HUES64 (cell line): ENCODE measurements around the gene SLC45A2.

Source experiments
- H3K27ac ChIP-seq: 2 replicates; pipeline ENCODE4 v1.7.0; 2013; ENCODE audit warnings: low read depth, low read length, inconsistent platforms
- H3K27me3 ChIP-seq: 2 replicates; pipeline ENCODE4 v1.6.1; 2013; ENCODE audit warnings: mild to moderate bottlenecking, low read length; ENCODE audit not compliant: insufficient read depth
- H3K36me3 ChIP-seq: 2 replicates; pipeline ENCODE4 v1.6.1; 2013; ENCODE audit warnings: mild to moderate bottlenecking, low read length; ENCODE audit not compliant: insufficient read depth
- H3K4me1 ChIP-seq: 2 replicates; pipeline ENCODE4 v1.6.1; 2013; ENCODE audit warnings: mild to moderate bottlenecking, low read length, moderate library complexity; ENCODE audit not compliant: insufficient read depth
- H3K4me3 ChIP-seq: 2 replicates; pipeline ENCODE4 v1.5.1; 2013; ENCODE audit warnings: mild to moderate bottlenecking, low read length, moderate library complexity
- H3K9ac ChIP-seq: 2 replicates; pipeline ENCODE4 v1.6.1; 2013; ENCODE audit warnings: mild to moderate bottlenecking, low read depth, low read length
- H3K9me3 ChIP-seq: 2 replicates; pipeline ENCODE4 v1.6.1; 2013; ENCODE audit warnings: low read depth, low read length; ENCODE audit not compliant: insufficient read depth
- WGBS: fragments of 150-250, 120-280 bp; methylation state at CpG from one replicate; pipeline ENCODE4 v1.1.7; 2013; ENCODE audit warnings: missing lambda C conversion rate; 5-methylcytosine and 5-hydroxymethylcytosine counted together

SLC45A2 gene

DNA sequence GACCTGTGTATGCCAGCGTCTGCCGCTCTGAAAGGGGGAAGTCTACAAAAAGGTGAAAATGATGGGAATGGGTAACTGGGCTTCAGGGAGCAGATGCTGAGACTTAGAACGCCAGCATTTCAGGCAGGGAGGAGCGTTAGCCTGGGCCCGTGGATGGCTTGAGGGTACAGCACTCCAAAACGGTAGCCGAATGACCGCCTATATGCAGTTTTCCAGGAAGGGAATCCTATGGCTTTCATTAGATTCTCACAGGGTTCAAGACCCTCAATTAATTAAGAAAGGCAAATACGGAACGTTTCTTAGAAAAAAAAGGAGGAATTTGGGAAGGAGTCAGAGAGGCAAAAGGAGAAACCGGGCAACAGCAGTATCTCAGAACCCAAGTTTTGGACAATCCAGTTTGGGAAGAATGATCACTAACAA is 22.7 kb upstream of the SLC45A2 start:
- H3K36me3 ChIP-seq, result peaks cover 28% of the 10 kb centered on the region
- peak overlapping the region; percentile 89 for H3K27ac ChIP-seq
- H3K9ac ChIP-seq, result peak overlapping the region; percentile 87
- H3K27me3 ChIP-seq, result no peaks in the 10 kb centered on the region
- no peaks in the 10 kb centered on the region for H3K9me3 ChIP-seq
- peak overlapping the region; percentile 78 for H3K4me3 ChIP-seq
- whole genome bisulfite sequencing, result 29% methylated on average over 11 of the region's 11 CpGs
- H3K4me1 ChIP-seq, result peaks cover 15% of the 10 kb centered on the region

DNA sequence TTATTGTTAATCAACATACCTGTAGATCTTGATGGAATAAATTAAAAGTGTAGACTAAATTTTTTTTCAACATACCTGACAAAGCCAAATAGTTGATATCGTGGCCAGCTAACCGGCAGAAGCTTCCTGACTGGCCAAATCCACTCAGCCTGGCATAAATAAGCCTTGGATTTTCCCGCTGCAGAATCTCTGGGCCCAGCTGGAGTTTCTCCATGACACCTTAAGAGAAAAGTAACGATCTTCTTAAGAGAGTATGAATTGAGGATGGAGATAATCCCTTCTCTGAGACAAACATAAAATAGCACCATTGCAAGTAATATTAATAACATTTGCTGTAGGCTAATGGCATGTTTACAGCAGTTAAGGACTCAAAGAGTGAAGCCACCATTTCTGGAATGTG is 21.2 kb upstream of the SLC45A2 start:
- Histone ChIP-seq H3K9ac (no peak overlapping the region), H3K27me3 (no peaks in the 10 kb centered on the region), H3K27ac (no peak overlapping the region), H3K4me3 (no peak overlapping the region), H3K36me3 (peaks cover 28% of the 10 kb centered on the region), H3K9me3 (no peaks in the 10 kb centered on the region), H3K4me1 (peaks cover 17% of the 10 kb centered on the region)
- 94% methylated on average over 3 of the region's 4 CpGs for WGBS

DNA sequence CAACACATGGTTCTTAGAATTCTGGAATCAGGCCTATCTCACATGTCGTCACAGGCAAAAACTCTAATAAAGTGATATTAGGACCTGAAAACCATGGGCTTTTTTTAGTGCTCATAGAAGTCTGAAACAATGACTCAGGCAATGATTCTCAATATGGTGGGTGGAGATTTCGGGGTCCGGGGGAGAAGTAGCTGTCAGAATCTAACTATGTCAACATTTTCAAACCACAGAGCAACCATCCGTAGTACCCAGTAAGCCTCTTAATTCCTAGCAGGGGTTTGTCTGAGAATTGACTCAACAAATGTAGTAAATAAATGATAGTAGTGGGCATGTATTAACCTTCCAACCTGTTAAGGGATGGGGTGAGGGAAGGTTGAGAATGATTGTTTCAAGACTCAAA is 20.7 kb upstream of the SLC45A2 start:
- H3K9me3 ChIP-seq, result no peaks in the 10 kb centered on the region
- H3K27ac ChIP-seq, result no peak overlapping the region
- 100% methylated on average over 1 of the region's 4 CpGs for WGBS

GRCh38 chr5:34003941-34004340 is 19.4 kb upstream of the SLC45A2 start:
- Histone ChIP-seq H3K36me3 (peaks cover 28% of the 10 kb centered on the region), H3K4me3 (no peak overlapping the region), H3K27me3 (no peaks in the 10 kb centered on the region), H3K4me1 (peaks cover 18% of the 10 kb centered on the region), H3K9me3 (no peaks in the 10 kb centered on the region), H3K9ac (no peak overlapping the region), H3K27ac (no peak overlapping the region)
- 97% methylated on average over 4 of the region's 4 CpGs for WGBS

More for the DNA sequence above, 20.7 kb upstream of the SLC45A2 start:
- Histone ChIP-seq H3K4me1 (peaks cover 19% of the 10 kb centered on the region), H3K4me3 (no peak overlapping the region), H3K9ac (no peak overlapping the region), H3K27me3 (no peaks in the 10 kb centered on the region), H3K36me3 (peaks cover 28% of the 10 kb centered on the region)

GRCh38 chr5:34002629-34003328 is 18.3 kb upstream of the SLC45A2 start:
- H3K4me3 ChIP-seq, result no peak overlapping the region
- no peak overlapping the region for H3K9ac ChIP-seq
- no peaks in the 10 kb centered on the region for H3K27me3 ChIP-seq
- H3K36me3 ChIP-seq, result peaks cover 32% of the 10 kb centered on the region
- no peak overlapping the region for H3K27ac ChIP-seq
- 93% methylated on average over 10 of the region's 10 CpGs for WGBS
- no peaks in the 10 kb centered on the region for H3K9me3 ChIP-seq
- peaks cover 12% of the 10 kb centered on the region; the same call in 1 of the 2 replicates for H3K4me1 ChIP-seq

DNA sequence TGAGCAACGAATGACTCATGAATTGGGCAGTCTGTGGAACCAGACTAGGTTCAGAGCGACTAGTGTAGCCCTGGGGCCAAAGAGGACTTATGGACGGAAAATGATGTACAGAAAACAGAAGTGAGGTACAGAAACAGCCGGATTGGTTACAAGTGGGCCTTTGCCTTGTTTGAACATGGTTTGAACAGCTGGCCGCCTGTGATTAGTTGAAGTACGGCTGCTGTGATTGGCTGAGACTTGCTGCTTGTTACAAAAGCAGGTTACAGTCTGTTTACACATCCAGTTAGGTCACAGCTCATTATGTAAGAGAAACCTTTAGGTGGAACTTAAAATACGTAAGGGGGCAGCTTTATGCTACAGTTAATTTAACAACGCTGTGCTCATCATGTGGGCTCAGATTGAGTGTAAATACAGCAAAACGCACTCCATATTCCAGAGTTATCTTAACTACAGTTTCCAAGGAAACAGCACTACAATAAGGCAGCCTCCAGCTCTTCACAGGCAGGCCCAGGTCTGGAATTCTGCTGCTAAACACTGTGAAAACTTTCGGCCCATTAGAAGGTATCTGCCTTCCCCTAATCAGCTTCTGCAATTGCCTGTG is 16.8 kb upstream of the SLC45A2 start:
- Histone ChIP-seq H3K27ac (no peak overlapping the region), H3K9ac (no peak overlapping the region), H3K36me3 (peaks cover 35% of the 10 kb centered on the region), H3K9me3 (no peaks in the 10 kb centered on the region), H3K27me3 (no peaks in the 10 kb centered on the region), H3K4me3 (no peak overlapping the region), H3K4me1 (peaks cover 7% of the 10 kb centered on the region; the same call in 1 of the 2 replicates)
- 89% methylated on average over 10 of the region's 10 CpGs for WGBS

DNA sequence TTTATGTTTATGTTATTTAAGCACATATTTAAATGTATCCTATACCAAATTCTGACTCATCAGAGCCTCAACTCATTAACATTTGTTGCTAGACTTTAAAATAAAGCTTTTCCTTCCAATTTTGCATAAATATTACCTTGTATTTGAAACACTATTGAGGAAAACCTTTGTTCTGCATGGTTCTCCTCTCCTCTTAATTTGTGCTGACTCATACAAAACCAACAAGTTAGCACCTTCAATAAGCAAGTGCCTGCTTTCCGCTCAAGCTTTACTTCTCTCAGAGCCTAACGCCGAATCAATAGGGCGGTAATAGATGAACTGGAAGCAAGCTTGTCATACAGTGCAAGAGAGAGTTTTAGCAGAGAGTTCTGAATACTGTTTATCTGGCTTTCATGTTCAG is 15.5 kb upstream of the SLC45A2 start:
- no peak overlapping the region for H3K27ac ChIP-seq
- WGBS, result 93% methylated on average over 4 of the region's 4 CpGs
- no peak overlapping the region for H3K4me3 ChIP-seq
- no peak overlapping the region for H3K9ac ChIP-seq
- no peaks in the 10 kb centered on the region for H3K27me3 ChIP-seq
- H3K36me3 ChIP-seq, result peaks cover 30% of the 10 kb centered on the region
- no peaks in the 10 kb centered on the region for H3K9me3 ChIP-seq
- peaks cover 7% of the 10 kb centered on the region; the same call in 1 of the 2 replicates for H3K4me1 ChIP-seq

GRCh38 chr5:33997331-33997983 is 13.0 kb upstream of the SLC45A2 start:
- Histone ChIP-seq H3K27ac (no peak overlapping the region), H3K9me3 (no peaks in the 10 kb centered on the region)

GRCh38 chr5:33995865-33996264 is 11.4 kb upstream of the SLC45A2 start:
- Histone ChIP-seq H3K9me3 (no peaks in the 10 kb centered on the region), H3K27me3 (no peaks in the 10 kb centered on the region), H3K4me3 (no peak overlapping the region), H3K9ac (no peak overlapping the region), H3K36me3 (peaks cover 13% of the 10 kb centered on the region), H3K27ac (no peak overlapping the region), H3K4me1 (peaks cover 5% of the 10 kb centered on the region; the same call in 1 of the 2 replicates)
- whole genome bisulfite sequencing, result 80% methylated on average over 2 of the region's 2 CpGs

More at GRCh38 chr5:33997331-33997983, 13.0 kb upstream of the SLC45A2 start:
- H3K27me3 ChIP-seq, result no peaks in the 10 kb centered on the region
- H3K4me1 ChIP-seq, result peaks cover 7% of the 10 kb centered on the region; the same call in 1 of the 2 replicates
- 81% methylated on average over 5 of the region's 6 CpGs for WGBS
- no peak overlapping the region for H3K9ac ChIP-seq
- peaks cover 13% of the 10 kb centered on the region for H3K36me3 ChIP-seq
- H3K4me3 ChIP-seq, result no peak overlapping the region

DNA sequence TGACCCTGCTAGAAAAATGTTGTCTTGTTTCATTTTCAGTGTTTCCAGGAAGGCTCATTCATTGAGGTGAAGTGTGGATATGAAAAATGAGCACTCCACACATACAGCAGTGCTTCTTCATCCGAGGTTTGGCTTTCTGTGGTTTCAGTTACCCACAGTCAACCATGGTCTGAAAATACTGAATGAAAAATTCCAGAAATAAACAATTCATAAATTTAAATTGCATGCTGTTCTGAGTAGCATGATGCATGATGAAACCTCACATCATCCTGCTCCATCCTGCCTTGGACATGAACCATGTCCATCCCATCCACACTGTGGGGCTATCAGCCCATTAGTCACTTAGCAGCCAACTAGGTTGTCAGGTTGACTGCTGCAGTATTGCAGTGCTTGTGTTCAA is 10.4 kb upstream of the SLC45A2 start:
- Histone ChIP-seq H3K27ac (no peak overlapping the region), H3K4me3 (no peak overlapping the region), H3K4me1 (no peaks in the 10 kb centered on the region; the same call in 1 of the 2 replicates), H3K36me3 (peaks cover 13% of the 10 kb centered on the region), H3K27me3 (no peaks in the 10 kb centered on the region), H3K9me3 (no peaks in the 10 kb centered on the region), H3K9ac (no peak overlapping the region)
- 100% methylated on average over 1 of the region's 1 CpG for WGBS

DNA sequence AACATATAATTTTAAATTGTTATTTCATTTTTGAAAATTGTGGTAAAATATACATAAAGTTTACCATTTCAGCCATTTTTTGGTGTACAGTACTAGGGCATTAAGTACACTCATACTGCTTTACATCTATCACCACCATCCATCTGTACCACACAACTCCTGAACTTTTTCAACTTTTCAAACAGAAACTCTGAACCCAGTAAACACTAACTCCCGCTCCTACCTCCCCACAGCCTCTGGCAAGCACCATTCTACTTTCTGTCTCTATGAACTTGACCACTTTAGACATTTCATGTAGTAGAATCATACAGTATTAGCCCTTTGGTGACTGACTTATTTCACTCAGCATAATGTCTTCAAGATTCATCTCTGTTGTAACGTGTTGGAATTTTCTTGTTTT is 8.4 kb upstream of the SLC45A2 start:
- 98% methylated on average over 2 of the region's 2 CpGs for WGBS
- no peak overlapping the region for H3K9ac ChIP-seq
- H3K4me1 ChIP-seq, result no peaks in the 10 kb centered on the region
- H3K27ac ChIP-seq, result no peak overlapping the region
- H3K4me3 ChIP-seq, result no peak overlapping the region
- no peaks in the 10 kb centered on the region for H3K27me3 ChIP-seq
- H3K36me3 ChIP-seq, result peaks cover 23% of the 10 kb centered on the region
- H3K9me3 ChIP-seq, result no peaks in the 10 kb centered on the region
